Aorta (tissue), 5 donors: ENCODE results near the gene NKIRAS2. TPM values are rescaled to one million over a fixed set of nuclear protein-coding genes. Genes with fewer than 3 reads are reported as not detected.

Experiments
- ATAC-seq: fragments of 200-7000 bp; cut with Tn5 transposase; one replicate; pipeline ENCODE4 v1.9.1; 2022; ENCODE audit warnings: moderate library complexity; ENCODE audit not compliant: low FRiP score
- DNase-seq, 2 donors: peaks; one replicate each; pipeline ENCODE4 v3.0.0-alpha.2; 2020
- H3K27ac ChIP-seq, 2 donors: one replicate each; pipeline ENCODE4 v1.5.1; 2013; ENCODE audit warnings: low read length in 2 of 2, mild to moderate bottlenecking in 2 of 2, moderate library complexity in 2 of 2, control low read depth in 1 of 2, inconsistent platforms in 1 of 2, low read depth in 1 of 2
- H3K27me3 ChIP-seq, 2 donors: one replicate each; pipeline ENCODE4 v1.6.1; 2013; ENCODE audit warnings: control low read depth in 1 of 2, low read length in 1 of 2, mild to moderate bottlenecking in 1 of 2, moderate library complexity in 1 of 2; ENCODE audit not compliant: insufficient read depth in 2 of 2, control insufficient read depth in 1 of 2
- H3K36me3 ChIP-seq, 2 donors: one replicate each; pipeline ENCODE4 v1.6.1; 2013; ENCODE audit warnings: control low read depth in 1 of 2, low read length in 1 of 2, mild to moderate bottlenecking in 1 of 2; ENCODE audit not compliant: insufficient read depth in 2 of 2, control insufficient read depth in 1 of 2
- H3K4me1 ChIP-seq, 2 donors: one replicate each; pipeline ENCODE4 v1.6.1; 2013; ENCODE audit warnings: low read length in 2 of 2, control low read depth in 1 of 2, mild to moderate bottlenecking in 1 of 2, moderate library complexity in 1 of 2; ENCODE audit not compliant: insufficient read depth in 2 of 2, control insufficient read depth in 1 of 2
- H3K4me3 ChIP-seq, 2 donors: one replicate each; pipeline ENCODE4 v1.5.1; 2013; ENCODE audit warnings: low read length in 2 of 2, control low read depth in 1 of 2, mild to moderate bottlenecking in 1 of 2
- H3K9me3 ChIP-seq: one replicate; pipeline ENCODE4 v1.6.1; 2013; ENCODE audit warnings: mild to moderate bottlenecking, low read length; ENCODE audit not compliant: control insufficient read depth
- WGBS, 2 donors: extraction: QIAGEN DNeasy Blood & Tissue Kit; methylation state at CpG; one replicate each; pipeline ENCODE4 v1.1.7; 2013; 5-methylcytosine and 5-hydroxymethylcytosine counted together
- intact Hi-C, 2 donors: fragments of 100-400 bp; cut with DNase I; formaldehyde crosslinking; loops; one replicate each; pipeline versions ENCODE4 v1.14.2 to v1.15.0; 2022
- polyA plus RNA-seq, 2 donors: library from polyadenylated mRNA; stranded (reverse); fragments of 200-250 nt; gene quantifications; one replicate each; pipeline ENCODE4 v1.2.3, GENCODE V29; 2013
- total RNA-seq, 2 donors: library from RNA; stranded (reverse); fragmentation: NEBNext Ultra II Directional; extraction: Animal tissue kit (Norgen Biotek cat#: 25700); gene quantifications; one replicate each; pipeline ENCODE4 v1.2.1, GENCODE V29; 2021
- donor health status: healthy with polysubstance abuse.
- donor health status: Bipolar disorder and iron deficiency.
- donor health status: DM: no; HTN: no; CAD: no.
- donor health status: DM: no; HTN: no; CAD: no.
- donor health status: DM: yes; HTN: yes; CAD: no.

NKIRAS2 gene
- total and polyA plus RNA-seq, 4 donors = 23.0 to 28.5 (median 25.3) TPM

GRCh38 chr17:41988418-41988817 is 31.5 kb upstream of the NKIRAS2 start:
- H3K27ac ChIP-seq = no peak overlapping the region
- DNase-seq (no peak), ATAC-seq (no peak)
- peaks cover 14 to 17% of the 10 kb centered on the region in 2 donors for H3K36me3 ChIP-seq
- no peak overlapping the region for H3K4me3 ChIP-seq
- WGBS, 2 donors = 94 to 96% methylated on average over 2 of the region's 2 CpGs
- no peaks in the 10 kb centered on the region for H3K9me3 ChIP-seq
- H3K4me1 ChIP-seq = no peaks in the 10 kb centered on the region
- H3K27me3 ChIP-seq = no peaks in the 10 kb centered on the region
- intact Hi-C loops = no loop called here

- Histone ChIP-seq H3K9me3 (no peaks in the 10 kb centered on the region), H3K36me3 (peaks cover 15 to 17% of the 10 kb centered on the region in 2 donors), H3K27me3 (no peaks in the 10 kb centered on the region), H3K27ac (no peak overlapping the region), H3K4me1 (no peaks in the 10 kb centered on the region), H3K4me3 (no peak overlapping the region)
- 77 to 89% methylated on average over 5 of the region's 5 CpGs for WGBS, 2 donors
- no peak for DNase-seq
- intact Hi-C loops = no loop called here
- ATAC-seq = no peak
Observed at GRCh38 chr17:41989702-41990419, 30.0 kb upstream of the NKIRAS2 start.

- Histone ChIP-seq H3K36me3 (peaks cover 21 to 23% of the 10 kb centered on the region in 2 donors), H3K9me3 (no peaks in the 10 kb centered on the region), H3K27ac (no peak overlapping the region), H3K4me1 (no peaks in the 10 kb centered on the region), H3K4me3 (no peak overlapping the region), H3K27me3 (no peaks in the 10 kb centered on the region)
- DNase-seq (no peak), ATAC-seq (no peak)
- intact Hi-C loops = no loop called here
- WGBS, 2 donors = 67 to 73% methylated on average over 3 of the region's 3 CpGs
Observed at GRCh38 chr17:41992576-41992975, 27.3 kb upstream of the NKIRAS2 start.

- Histone ChIP-seq H3K4me3 (no peak overlapping the region), H3K9me3 (no peaks in the 10 kb centered on the region), H3K4me1 (no peaks in the 10 kb centered on the region), H3K27ac (no peak overlapping the region), H3K36me3 (peaks cover 9 to 16% of the 10 kb centered on the region in 2 donors), H3K27me3 (no peaks in the 10 kb centered on the region)
- intact Hi-C loops = no loop called here
- ATAC-seq (no peak), DNase-seq (no peak)
- WGBS, 2 donors = 89 to 92% methylated on average over 2 of the region's 2 CpGs
Observed at GRCh38 chr17:41996855-41997164, 23.1 kb upstream of the NKIRAS2 start.

GRCh38 chr17:41998497-41998896 is 21.4 kb upstream of the NKIRAS2 start:
- peaks cover 13% of the 10 kb centered on the region in 2 donors for H3K36me3 ChIP-seq
- no peaks in the 10 kb centered on the region for H3K9me3 ChIP-seq
- intact Hi-C loops = no loop called here
- H3K4me3 ChIP-seq = no peak overlapping the region
- DNase-seq = no peak
- WGBS, 2 donors = 37 to 45% methylated on average over 2 of the region's 2 CpGs
- H3K27ac ChIP-seq = no peak overlapping the region
- no peaks in the 10 kb centered on the region for H3K4me1 ChIP-seq
- no peak for ATAC-seq
- H3K27me3 ChIP-seq = no peaks in the 10 kb centered on the region

- intact Hi-C loops = no loop called here
- Histone ChIP-seq H3K27me3 (no peaks in the 10 kb centered on the region), H3K27ac (no peak overlapping the region), H3K9me3 (no peaks in the 10 kb centered on the region), H3K4me1 (no peaks in the 10 kb centered on the region), H3K4me3 (no peak overlapping the region), H3K36me3 (peaks cover 9 to 10% of the 10 kb centered on the region in 2 donors)
- DNase-seq (no peak), ATAC-seq (no peak)
- 93 to 96% methylated on average over 3 of the region's 3 CpGs for WGBS, 2 donors
Observed at GRCh38 chr17:42000413-42001133, 19.3 kb upstream of the NKIRAS2 start.

- Histone ChIP-seq H3K36me3 (peaks cover 5 to 6% of the 10 kb centered on the region in 2 donors), H3K27ac (no peak overlapping the region), H3K9me3 (no peaks in the 10 kb centered on the region), H3K27me3 (no peaks in the 10 kb centered on the region), H3K4me1 (no peaks in the 10 kb centered on the region), H3K4me3 (no peak overlapping the region)
- ATAC-seq (no peak), DNase-seq (no peak)
- intact Hi-C loops = no loop called here
- WGBS, 2 donors = 92% methylated on average over 2 of the region's 2 CpGs
Observed at GRCh38 chr17:42001729-42002128, 18.2 kb upstream of the NKIRAS2 start.

GRCh38 chr17:42002175-42002791 is 17.6 kb upstream of the NKIRAS2 start:
- no peak for DNase-seq
- H3K9me3 ChIP-seq = no peaks in the 10 kb centered on the region
- WGBS, 2 donors = 91 to 93% methylated on average over 7 of the region's 7 CpGs
- H3K4me1 ChIP-seq = no peaks in the 10 kb centered on the region
- no peak for ATAC-seq
- no peak overlapping the region for H3K27ac ChIP-seq
- H3K27me3 ChIP-seq = no peaks in the 10 kb centered on the region
- intact Hi-C loops = no loop called here
- H3K4me3 ChIP-seq = no peak overlapping the region
- peaks cover 4 to 5% of the 10 kb centered on the region in 2 donors for H3K36me3 ChIP-seq
